ENCODE results near the gene IRF6. TPM values are rescaled to one million over a fixed set of nuclear protein-coding genes. Genes with fewer than 3 reads are reported as not detected.

IRF6 gene
- total and polyA plus RNA-seq, 8 donors: 7.7 to 36.8 (median 19.7) TPM

- no peak for DNase-seq
- 69 to 72% methylated on average over 2 of the region's 2 CpGs for WGBS, 2 donors
- Histone ChIP-seq H3K4me3 (no peak overlapping the region), H3K27me3 (no peaks in the 10 kb centered on the region), H3K4me1 (no peaks in the 10 kb centered on the region), H3K27ac (no peak overlapping the region), H3K9me3 (no peaks in the 10 kb centered on the region), H3K36me3 (no peaks in the 10 kb centered on the region)
- intact Hi-C loops (cut with DNase I): no loop called here
- ATAC-seq: no peak
- FAIRE-seq: no peak
- no peak for TF ChIP-seq CTCF (IDR thresholded peaks at IDR 0.05)
Measured at GRCh38 chr1:209775678-209776077, 30.3 kb downstream of the IRF6 start.

- intact Hi-C loops (cut with DNase I): no loop called here
- no peak for DNase-seq
Measured at GRCh38 chr1:209774592-209774991, 31.4 kb downstream of the IRF6 start.

GRCh38 chr1:209772126-209772525, 33.8 kb downstream of the IRF6 start:
- H3K9me3 ChIP-seq: no peaks in the 10 kb centered on the region
- ATAC-seq (no peak), FAIRE-seq (no peak), DNase-seq (no peak)
- no peaks in the 10 kb centered on the region for H3K36me3 ChIP-seq
- intact Hi-C loops (cut with DNase I): no loop called here
- 59 to 62% methylated on average over 6 of the region's 6 CpGs for WGBS, 2 donors
- no peak overlapping the region for H3K4me3 ChIP-seq
- no peak overlapping the region for H3K27ac ChIP-seq
- H3K27me3 ChIP-seq: no peaks in the 10 kb centered on the region
- H3K4me1 ChIP-seq: peaks cover 0 to 4% (median 0%) of the 10 kb centered on the region in 3 donors
- TF ChIP-seq CTCF (IDR thresholded peaks at IDR 0.05): no peak

More at GRCh38 chr1:209774592-209774991, 31.4 kb downstream of the IRF6 start:
- ATAC-seq: no peak
- Histone ChIP-seq H3K4me3 (no peak overlapping the region), H3K27me3 (no peaks in the 10 kb centered on the region), H3K27ac (no peak overlapping the region), H3K9me3 (no peaks in the 10 kb centered on the region), H3K36me3 (no peaks in the 10 kb centered on the region), H3K4me1 (no peaks in the 10 kb centered on the region)
- no peak for FAIRE-seq
- TF ChIP-seq CTCF (IDR thresholded peaks at IDR 0.05): no peak
- WGBS, 2 donors: 66 to 81% methylated on average over 1 of the region's 1 CpG

GRCh38 chr1:209770636-209771415, 35.1 kb downstream of the IRF6 start:
- H3K27ac ChIP-seq: no peak overlapping the region
- no peak for TF ChIP-seq CTCF (IDR thresholded peaks at IDR 0.05)
- no peak for DNase-seq
- intact Hi-C loops (cut with DNase I): no loop called here
- H3K36me3 ChIP-seq: no peaks in the 10 kb centered on the region
- H3K27me3 ChIP-seq: no peaks in the 10 kb centered on the region
- H3K4me1 ChIP-seq: peaks cover 0 to 4% (median 0%) of the 10 kb centered on the region in 3 donors
- no peak for FAIRE-seq
- no peaks in the 10 kb centered on the region for H3K9me3 ChIP-seq
- 93 to 95% methylated on average over 17 of the region's 17 CpGs for WGBS, 2 donors
- no peak for ATAC-seq
- H3K4me3 ChIP-seq: no peak overlapping the region

GRCh38 chr1:209769971-209770370, 36.0 kb downstream of the IRF6 start:
- FAIRE-seq: no peak

More at GRCh38 chr1:209769971-209770370, 36.0 kb downstream of the IRF6 start:
- Histone ChIP-seq H3K4me1 (peaks cover 0 to 4% (median 0%) of the 10 kb centered on the region in 3 donors), H3K4me3 (no peak overlapping the region), H3K27me3 (no peaks in the 10 kb centered on the region), H3K9me3 (no peaks in the 10 kb centered on the region), H3K27ac (peak overlapping the region; percentile 34 to 73 (median 52)), H3K36me3 (no peaks in the 10 kb centered on the region)
- no peak for DNase-seq
- TF ChIP-seq CTCF (IDR thresholded peaks at IDR 0.05): no peak
- WGBS, 2 donors: 61 to 85% methylated on average over 7 of the region's 7 CpGs
- peak in 1 of 4 donors; percentile 8 for ATAC-seq
- intact Hi-C loops (cut with DNase I): no loop called here
